ENCODE results near the gene GRHL1.

DNA sequence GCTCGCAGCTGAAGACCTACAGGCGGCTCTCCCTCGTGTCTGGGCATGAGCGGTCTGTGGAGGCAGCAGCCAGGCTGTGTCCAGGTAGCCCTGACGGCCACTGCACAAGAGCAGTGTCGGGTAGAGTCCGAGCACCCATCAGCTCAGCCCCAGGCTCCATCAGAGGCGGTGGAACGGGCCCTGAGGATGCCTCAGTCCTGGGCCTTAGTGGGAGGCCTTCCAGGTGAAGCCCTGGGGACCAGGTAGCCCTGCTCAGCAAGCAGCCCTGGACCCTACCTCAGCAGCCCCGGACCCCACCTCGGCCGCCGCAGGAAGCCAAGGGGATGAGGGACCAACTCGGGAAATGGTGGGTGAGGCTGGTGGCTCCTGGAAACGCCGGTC lies 70.5 kb downstream of the GRHL1 start:
- TF ChIP-seq, protein P1, sequence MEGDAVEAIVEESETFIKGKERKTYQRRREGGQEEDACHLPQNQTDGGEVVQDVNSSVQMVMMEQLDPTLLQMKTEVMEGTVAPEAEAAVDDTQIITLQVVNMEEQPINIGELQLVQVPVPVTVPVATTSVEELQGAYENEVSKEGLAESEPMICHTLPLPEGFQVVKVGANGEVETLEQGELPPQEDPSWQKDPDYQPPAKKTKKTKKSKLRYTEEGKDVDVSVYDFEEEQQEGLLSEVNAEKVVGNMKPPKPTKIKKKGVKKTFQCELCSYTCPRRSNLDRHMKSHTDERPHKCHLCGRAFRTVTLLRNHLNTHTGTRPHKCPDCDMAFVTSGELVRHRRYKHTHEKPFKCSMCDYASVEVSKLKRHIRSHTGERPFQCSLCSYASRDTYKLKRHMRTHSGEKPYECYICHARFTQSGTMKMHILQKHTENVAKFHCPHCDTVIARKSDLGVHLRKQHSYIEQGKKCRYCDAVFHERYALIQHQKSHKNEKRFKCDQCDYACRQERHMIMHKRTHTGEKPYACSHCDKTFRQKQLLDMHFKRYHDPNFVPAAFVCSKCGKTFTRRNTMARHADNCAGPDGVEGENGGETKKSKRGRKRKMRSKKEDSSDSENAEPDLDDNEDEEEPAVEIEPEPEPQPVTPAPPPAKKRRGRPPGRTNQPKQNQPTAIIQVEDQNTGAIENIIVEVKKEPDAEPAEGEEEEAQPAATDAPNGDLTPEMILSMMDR (conservative IDR thresholded peaks at IDR 0.05; ENCODE audit: low read depth, low read length), result no peak
- TF ChIP-seq EZH2 (IDR thresholded peaks at IDR 0.05; ENCODE audit: low read length, unreplicated experiment), result no peak

Data from PC-3 (cell line).